PC-9 (cell line): ENCODE results near the gene CMIP. TPM values are rescaled to one million over a fixed set of nuclear protein-coding genes. Genes with fewer than 3 reads are reported as not detected.

Source experiments
- BruUV-seq: library from RNA; stranded (reverse); fragments of 400-500 nt; replicated peaks from 2 replicates; lab custom pipeline; 2021; lab: Mats Ljungman, UMichigan
- CTCF ChIA-PET: fragments of 300-600 bp; sonication (Branson Sonifier 250); formaldehyde crosslinking; loops from one replicate; lab custom pipeline; 2022; ENCODE audit warnings: antibody characterized with exemption; lab: Charles Lee
- POLR2A ChIA-PET: fragments of 300-600 bp; sonication (Branson Sonifier 250); formaldehyde crosslinking; loops from one replicate; lab custom pipeline; 2022; ENCODE audit warnings: antibody characterized with exemption; ENCODE audit not compliant: unreplicated experiment; lab: Charles Lee
- DNase-seq, 2 experiments: peaks; one replicate each; pipeline versions ENCODE4 v3.0.0 to v3.0.0-alpha.2; 2015 to 2022; ENCODE audit warnings: mixed read lengths in 1 of 2
- H2AFZ ChIP-seq: fragments of 200-600 bp; sonication (generic); 2 replicates; pipeline ENCODE4 v1.8.1; 2017; ENCODE audit warnings: antibody characterized with exemption
- H3F3A ChIP-seq: fragments of 200-600 bp; sonication (generic); 2 replicates; pipeline ENCODE4 v1.8.1; 2017; ENCODE audit warnings: antibody characterized with exemption, mild to moderate bottlenecking, low read depth; ENCODE audit not compliant: insufficient read depth
- H3K27ac ChIP-seq: fragments of 200-600 bp; sonication (generic); 2 replicates; pipeline ENCODE4 v1.6.1; 2016; ENCODE audit warnings: mixed run types
- H3K27me3 ChIP-seq: fragments of 200-600 bp; sonication (generic); 2 replicates; pipeline ENCODE4 v1.6.1; 2016; ENCODE audit warnings: low read depth, mixed run types; ENCODE audit not compliant: insufficient read depth
- H3K36me3 ChIP-seq: fragments of 200-600 bp; sonication (generic); 2 replicates; pipeline ENCODE4 v1.6.1; 2016; ENCODE audit warnings: low read depth, mixed run types
- H3K4me1 ChIP-seq: fragments of 200-600 bp; sonication (generic); replicated peaks from 2 replicates; pipeline ENCODE4 v1.6.1; 2016; ENCODE audit warnings: mixed run types; ENCODE audit not compliant: insufficient read depth
- H3K4me2 ChIP-seq: fragments of 200-600 bp; sonication (generic); 2 replicates; pipeline ENCODE4 v1.6.1; 2017; ENCODE audit warnings: mixed run types
- H3K4me3 ChIP-seq: fragments of 200-600 bp; sonication (generic); 2 replicates; pipeline ENCODE4 v1.6.1; 2016; ENCODE audit warnings: mixed run types
- H3K79me2 ChIP-seq: fragments of 200-600 bp; sonication (generic); 2 replicates; pipeline ENCODE4 v1.6.1; 2017; ENCODE audit warnings: low read depth, mixed run types
- H3K9me2 ChIP-seq: fragments of 200-600 bp; sonication (generic); 2 replicates; pipeline ENCODE4 v1.8.1; 2017; ENCODE audit warnings: mild to moderate bottlenecking; ENCODE audit not compliant: insufficient read depth
- H3K9me3 ChIP-seq: fragments of 200-600 bp; sonication (generic); 2 replicates; pipeline ENCODE4 v1.8.1; 2016; ENCODE audit warnings: low read depth; ENCODE audit not compliant: insufficient read depth
- H4K20me1 ChIP-seq: fragments of 200-600 bp; sonication (generic); 2 replicates; pipeline ENCODE4 v1.8.1; 2017; ENCODE audit not compliant: insufficient read depth
- EZH2 ChIP-seq: fragments of 200-600 bp; sonication (generic); IDR thresholded peaks from 2 replicates; pipeline ENCODE4 v1.8.0; 2017; ENCODE audit warnings: antibody characterized with exemption, low read depth
- intact Hi-C: fragments of 100-400 bp; cut with micrococcal nuclease; formaldehyde crosslinking; loops from one replicate; pipeline ENCODE4 v1.10.0; 2022; ENCODE audit not compliant: unreplicated experiment
- total RNA-seq: library from RNA; stranded (reverse); gene quantifications from 2 replicates; pipeline ENCODE4 v1.2.3, GENCODE V29; 2021
- TF ChIP-seq, protein P1 (sequence below): fragments of 200-600 bp; sonication (generic); conservative IDR thresholded peaks from 2 replicates; pipeline ENCODE4 v1.6.1; 2017; ENCODE audit warnings: mixed run types, antibody characterized with exemption, mild to moderate bottlenecking, moderate library complexity

CMIP gene
- total RNA-seq, 1 experiment from 2014 or later = 96.6 TPM

GRCh38 chr16:81700780-81701165, 256.2 kb downstream of the CMIP start:
- Histone ChIP-seq H3K36me3 (no peaks in the 10 kb centered on the region), H3F3A (peaks cover 13% of the 10 kb centered on the region; the same call in 1 of the 2 replicates), H3K9me3 (no peaks in the 10 kb centered on the region), H3K27me3 (no peaks in the 10 kb centered on the region), H4K20me1 (no peaks in the 10 kb centered on the region), H3K4me2 (no peak overlapping the region), H3K79me2 (no peaks in the 10 kb centered on the region), H3K4me3 (no peak overlapping the region), H3K27ac (no peak overlapping the region), H3K9me2 (no peaks in the 10 kb centered on the region), H3K4me1 (no peaks in the 10 kb centered on the region), H2AFZ (no peak overlapping the region)
- POLR2A ChIA-PET = no interaction called here
- intact Hi-C loops = no loop called here
- no peak for DNase-seq
- TF ChIP-seq, protein P1, sequence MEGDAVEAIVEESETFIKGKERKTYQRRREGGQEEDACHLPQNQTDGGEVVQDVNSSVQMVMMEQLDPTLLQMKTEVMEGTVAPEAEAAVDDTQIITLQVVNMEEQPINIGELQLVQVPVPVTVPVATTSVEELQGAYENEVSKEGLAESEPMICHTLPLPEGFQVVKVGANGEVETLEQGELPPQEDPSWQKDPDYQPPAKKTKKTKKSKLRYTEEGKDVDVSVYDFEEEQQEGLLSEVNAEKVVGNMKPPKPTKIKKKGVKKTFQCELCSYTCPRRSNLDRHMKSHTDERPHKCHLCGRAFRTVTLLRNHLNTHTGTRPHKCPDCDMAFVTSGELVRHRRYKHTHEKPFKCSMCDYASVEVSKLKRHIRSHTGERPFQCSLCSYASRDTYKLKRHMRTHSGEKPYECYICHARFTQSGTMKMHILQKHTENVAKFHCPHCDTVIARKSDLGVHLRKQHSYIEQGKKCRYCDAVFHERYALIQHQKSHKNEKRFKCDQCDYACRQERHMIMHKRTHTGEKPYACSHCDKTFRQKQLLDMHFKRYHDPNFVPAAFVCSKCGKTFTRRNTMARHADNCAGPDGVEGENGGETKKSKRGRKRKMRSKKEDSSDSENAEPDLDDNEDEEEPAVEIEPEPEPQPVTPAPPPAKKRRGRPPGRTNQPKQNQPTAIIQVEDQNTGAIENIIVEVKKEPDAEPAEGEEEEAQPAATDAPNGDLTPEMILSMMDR = no peak
- no peak for TF ChIP-seq EZH2
- no TSS peak for BruUV-seq
- CTCF ChIA-PET = no interaction called here

DNA sequence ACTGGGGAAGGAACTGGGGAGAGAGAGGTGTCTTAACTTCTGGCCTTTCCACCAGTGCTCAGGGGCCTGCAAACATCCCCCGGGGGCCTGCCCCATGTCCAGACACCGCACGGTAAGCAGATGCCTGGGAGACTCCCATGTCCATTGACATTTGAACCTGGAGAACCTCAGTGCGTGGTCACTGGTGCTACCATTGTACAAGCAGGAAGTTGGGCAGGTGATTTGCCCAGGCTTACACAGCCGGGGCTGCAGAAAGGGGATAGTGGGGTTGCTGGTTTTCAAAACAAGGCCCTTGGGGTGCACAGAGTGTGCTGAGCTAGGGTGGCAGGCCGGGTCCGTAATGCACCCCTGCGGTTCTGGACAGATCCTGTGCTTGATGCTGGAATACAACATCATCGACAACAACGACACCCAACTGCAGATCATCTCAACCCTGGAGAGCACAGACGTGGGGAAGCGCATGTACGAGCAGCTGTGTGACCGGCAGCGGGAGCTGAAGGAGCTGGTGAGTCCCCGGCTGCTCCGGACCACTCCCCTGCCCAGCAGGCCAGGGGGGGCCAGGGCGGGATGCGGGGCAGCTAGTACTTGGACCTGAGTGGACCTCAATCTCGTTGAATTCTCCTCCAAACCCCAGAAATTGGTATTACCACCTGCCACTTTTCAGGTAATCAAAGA, 256.8 kb downstream of the CMIP start:
- TF ChIP-seq, protein P1 = no peak
- no peak for TF ChIP-seq EZH2
- no peaks in the 10 kb centered on the region for H3K4me1 ChIP-seq
- BruUV-seq = no TSS peak
- no peaks in the 10 kb centered on the region for H4K20me1 ChIP-seq
- H3K27me3 ChIP-seq = no peaks in the 10 kb centered on the region
- no peaks in the 10 kb centered on the region for H3K36me3 ChIP-seq
- H3K79me2 ChIP-seq = no peaks in the 10 kb centered on the region
- no peak overlapping the region for H3K4me2 ChIP-seq
- no peak for DNase-seq
- H3K4me3 ChIP-seq = no peak overlapping the region
- no peak overlapping the region for H2AFZ ChIP-seq
- H3F3A ChIP-seq = peaks cover 13% of the 10 kb centered on the region; the same call in 1 of the 2 replicates
- CTCF ChIA-PET = no interaction called here
- POLR2A ChIA-PET = interaction anchor here (0.6 kb wide), 1 partner anchor 42 kb away, joined by 5 read pairs; no protein-coding TSS in a partner anchor
- H3K9me2 ChIP-seq = no peaks in the 10 kb centered on the region
- H3K9me3 ChIP-seq = no peaks in the 10 kb centered on the region
- intact Hi-C loops = no loop called here
- H3K27ac ChIP-seq = no peak overlapping the region

- no TSS peak for BruUV-seq
- H2AFZ ChIP-seq = no peak overlapping the region
- intact Hi-C loops = no loop called here
- no peaks in the 10 kb centered on the region for H3K9me2 ChIP-seq
- H3K36me3 ChIP-seq = peaks cover 4% of the 10 kb centered on the region; the same call in 1 of the 2 replicates
- no peak overlapping the region for H3K27ac ChIP-seq
- no peaks in the 10 kb centered on the region for H3K27me3 ChIP-seq
- H3F3A ChIP-seq = peaks cover 19% of the 10 kb centered on the region; the same call in 1 of the 2 replicates
- H3K79me2 ChIP-seq = no peaks in the 10 kb centered on the region
- no peak overlapping the region for H3K4me2 ChIP-seq
- POLR2A ChIA-PET = no interaction called here
- H3K9me3 ChIP-seq = no peaks in the 10 kb centered on the region
- no peaks in the 10 kb centered on the region for H4K20me1 ChIP-seq
- no peak overlapping the region for H3K4me3 ChIP-seq
- no peak for TF ChIP-seq EZH2
- TF ChIP-seq, protein P1 = no peak
- DNase-seq = no peak
- H3K4me1 ChIP-seq = no peaks in the 10 kb centered on the region
- CTCF ChIA-PET = interaction anchor here (0.7 kb wide), 1 partner anchor 171 kb away, joined by 3 read pairs; no protein-coding TSS in a partner anchor
Measured at GRCh38 chr16:81702506-81702905, 257.9 kb downstream of the CMIP start.
